Ovary (tissue), 3 donors: ENCODE data around the gene BID.

Experiments
- CTCF ChIP-seq, 3 donors: fragments of 450-650 bp in 2 of 3; fragments of 200-600 bp in 1 of 3; IDR thresholded peaks; one replicate each; pipeline versions ENCODE4 v1.5.1 to v1.8.0; 2016 to 2022; ENCODE audit warnings: antibody characterized with exemption in 3 of 3, mild to moderate bottlenecking in 1 of 3
- POLR2A ChIP-seq: fragments of 450-650 bp; IDR thresholded peaks from one replicate; pipeline ENCODE4 v1.6.1; 2017; ENCODE audit warnings: antibody characterized with exemption, mild to moderate bottlenecking, moderate library complexity
- donor health status: DM: no; HTN: no; CAD: no.

- TF ChIP-seq CTCF (IDR thresholded peaks at IDR 0.05) (no peak), POLR2A (no peak)
Observed at GRCh38 chr22:17767233-17768065, 6.8 kb downstream of the BID start.
